ENCODE data around the gene SOAT1.
"Not testable (repeated sequence)": the region's sequence is repeated elsewhere in the genome, so short reads cannot be mapped to it uniquely, and the experiment has no call there.

SOAT1 gene

DNA sequence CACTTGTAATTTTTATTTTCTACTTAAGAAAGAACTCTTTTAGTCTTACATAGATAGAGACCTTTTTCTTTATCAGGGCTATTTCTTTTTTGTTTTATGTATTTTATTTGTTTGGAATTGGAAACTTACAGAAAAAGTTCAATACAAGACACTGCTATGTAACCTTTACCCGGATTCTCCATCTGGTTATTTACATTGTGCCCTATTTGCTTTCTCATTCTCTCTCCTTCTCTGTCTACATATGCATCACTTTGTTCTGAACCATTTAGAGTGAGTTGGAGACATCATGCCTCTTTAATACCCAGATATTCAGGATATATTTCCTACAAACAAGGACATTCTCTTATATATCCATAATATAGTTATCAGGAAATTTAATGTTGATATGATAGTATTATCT lies 90.4 kb downstream of the SOAT1 start:
- POLR2A ChIA-PET = no interaction called here
- CTCF ChIA-PET = interaction anchor here (0.9 kb wide), 1 partner anchor 14 kb away, joined by 3 read pairs; no protein-coding TSS in a partner anchor
- TF ChIP-seq HDGF (IDR thresholded peaks at IDR 0.05; ENCODE audit: borderline replicate concordance) (no peak), L3MBTL2 (conservative IDR thresholded peaks at IDR 0.05) (no peak), SP1 (IDR thresholded peaks at IDR 0.05) (no peak), ELF4 (IDR thresholded peaks at IDR 0.05) (no peak), TARDBP (IDR thresholded peaks at IDR 0.05) (no peak), LEF1 (IDR thresholded peaks at IDR 0.05; ENCODE audit: borderline replicate concordance) (no peak), NFRKB (IDR thresholded peaks at IDR 0.05) (no peak), ZNF384 (IDR thresholded peaks at IDR 0.05) (no peak), FOXA1 (IDR thresholded peaks at IDR 0.05) (no peak), SUZ12 (IDR thresholded peaks at IDR 0.05) (no peak), FOXK2 (IDR thresholded peaks at IDR 0.05) (no peak), FOXM1 (IDR thresholded peaks at IDR 0.05; ENCODE audit: borderline replicate concordance) (no peak), BHLHE40 (IDR thresholded peaks at IDR 0.05; ENCODE audit: borderline replicate concordance) (no peak)
- TF ChIP-seq, protein P1, sequence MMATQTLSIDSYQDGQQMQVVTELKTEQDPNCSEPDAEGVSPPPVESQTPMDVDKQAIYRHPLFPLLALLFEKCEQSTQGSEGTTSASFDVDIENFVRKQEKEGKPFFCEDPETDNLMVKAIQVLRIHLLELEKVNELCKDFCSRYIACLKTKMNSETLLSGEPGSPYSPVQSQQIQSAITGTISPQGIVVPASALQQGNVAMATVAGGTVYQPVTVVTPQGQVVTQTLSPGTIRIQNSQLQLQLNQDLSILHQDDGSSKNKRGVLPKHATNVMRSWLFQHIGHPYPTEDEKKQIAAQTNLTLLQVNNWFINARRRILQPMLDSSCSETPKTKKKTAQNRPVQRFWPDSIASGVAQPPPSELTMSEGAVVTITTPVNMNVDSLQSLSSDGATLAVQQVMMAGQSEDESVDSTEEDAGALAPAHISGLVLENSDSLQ (IDR thresholded peaks at IDR 0.05) = no peak
- no peak for DNase-seq (ENCODE audit: extremely low spot score)

DNA sequence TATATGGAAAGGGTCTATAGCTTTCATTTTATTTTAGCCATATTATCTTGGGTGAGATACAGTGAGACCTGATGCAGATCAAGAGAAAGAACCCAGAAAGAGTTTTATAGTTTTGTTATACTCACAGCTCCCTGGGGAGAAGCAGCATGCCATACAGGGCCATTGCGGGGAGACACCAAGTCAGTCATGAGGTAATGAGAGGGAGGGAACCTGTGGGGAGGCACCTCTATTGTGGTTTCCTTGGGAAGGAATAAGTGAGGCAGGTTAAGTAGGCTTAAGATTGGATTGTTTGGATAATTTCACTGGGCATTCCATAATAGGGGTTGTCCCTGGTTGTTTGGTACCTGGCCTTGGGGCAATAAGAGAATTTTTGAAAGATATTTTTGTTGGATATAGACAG lies 91.9 kb downstream of the SOAT1 start:
- TF ChIP-seq CTBP1 (IDR thresholded peaks at IDR 0.05; ENCODE audit: borderline replicate concordance) = no peak
- no peak for TF ChIP-seq FOXK2 (IDR thresholded peaks at IDR 0.05)
- TF ChIP-seq L3MBTL2 (conservative IDR thresholded peaks at IDR 0.05) = no peak
- no peak for TF ChIP-seq ZNF384 (IDR thresholded peaks at IDR 0.05)
- no peak for TF ChIP-seq LEF1 (IDR thresholded peaks at IDR 0.05; ENCODE audit: borderline replicate concordance)
- no peak for TF ChIP-seq ELF4 (IDR thresholded peaks at IDR 0.05)
- TF ChIP-seq FOXA1 (IDR thresholded peaks at IDR 0.05) = no peak
- TF ChIP-seq BHLHE40 (IDR thresholded peaks at IDR 0.05; ENCODE audit: borderline replicate concordance) = no peak
- TF ChIP-seq TARDBP (IDR thresholded peaks at IDR 0.05) = no peak
- TF ChIP-seq SUZ12 (IDR thresholded peaks at IDR 0.05) = no peak
- no peak for TF ChIP-seq FOXM1 (IDR thresholded peaks at IDR 0.05; ENCODE audit: borderline replicate concordance)
- no peak for TF ChIP-seq ARNT (IDR thresholded peaks at IDR 0.05)
- no peak for TF ChIP-seq NFRKB (IDR thresholded peaks at IDR 0.05)
- TF ChIP-seq, protein P1 (IDR thresholded peaks at IDR 0.05) = no peak
- no peak for TF ChIP-seq SP1 (IDR thresholded peaks at IDR 0.05)
- TF ChIP-seq HDGF (IDR thresholded peaks at IDR 0.05; ENCODE audit: borderline replicate concordance) = no peak
- POLR2A ChIA-PET = no interaction called here
- CTCF ChIA-PET = no interaction called here
- no peak for DNase-seq (ENCODE audit: extremely low spot score)

DNA sequence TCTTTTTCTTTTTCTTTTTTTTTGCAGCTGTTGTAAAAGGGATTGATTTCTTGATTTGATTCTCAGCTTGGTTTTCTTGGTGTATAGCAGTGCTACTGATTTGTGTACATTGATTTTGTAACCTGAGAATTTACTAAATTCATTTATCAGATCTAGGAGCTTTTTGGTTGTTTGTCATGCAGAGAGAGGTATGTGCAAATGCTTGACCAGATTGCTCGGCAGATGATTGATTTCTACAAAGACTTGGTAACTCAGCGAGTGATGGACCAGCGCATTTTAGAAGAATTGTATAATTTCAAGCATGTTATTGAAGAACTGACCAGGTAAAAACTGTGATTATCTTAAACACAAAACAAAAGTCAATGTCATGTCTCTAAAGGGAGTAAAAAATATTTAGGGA lies 100.1 kb downstream of the SOAT1 start:
- ChIA-PET CTCF (no interaction called here), POLR2A (no interaction called here)
- no peak for DNase-seq (ENCODE audit: extremely low spot score)

DNA sequence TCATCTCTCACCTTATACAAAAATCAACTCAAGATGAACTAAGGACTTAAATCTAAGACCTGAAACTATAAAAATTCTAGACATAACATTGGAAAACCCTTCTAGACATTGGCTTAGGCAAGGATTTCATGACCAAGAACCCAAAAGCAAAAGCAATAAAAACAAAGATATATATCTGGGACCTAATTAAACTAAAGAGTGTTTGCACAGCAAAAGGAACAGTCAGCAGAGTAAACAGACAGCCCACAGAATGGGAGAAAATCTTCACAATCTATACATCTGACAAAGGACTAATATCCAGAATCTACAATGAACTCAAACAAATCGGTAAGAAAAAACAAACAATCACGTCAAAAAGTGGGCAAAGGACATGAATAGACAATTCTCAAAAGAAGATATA lies 105.8 kb downstream of the SOAT1 start:
- POLR2A ChIA-PET, CTCF ChIA-PET: not testable (repeated sequence)

More for the DNA sequence above, 100.1 kb downstream of the SOAT1 start:
- TF ChIP-seq CTBP1 (IDR thresholded peaks at IDR 0.05; ENCODE audit: borderline replicate concordance) (no peak), TARDBP (IDR thresholded peaks at IDR 0.05) (no peak), BHLHE40 (IDR thresholded peaks at IDR 0.05; ENCODE audit: borderline replicate concordance) (no peak), SP1 (IDR thresholded peaks at IDR 0.05) (no peak), ZNF384 (IDR thresholded peaks at IDR 0.05) (no peak), FOXA1 (IDR thresholded peaks at IDR 0.05) (no peak), FOXM1 (IDR thresholded peaks at IDR 0.05; ENCODE audit: borderline replicate concordance) (no peak)
- TF ChIP-seq, protein P1 (IDR thresholded peaks at IDR 0.05) = no peak

More for the DNA sequence above, 105.8 kb downstream of the SOAT1 start:
- not testable (repeated sequence) for DNase-seq (ENCODE audit: extremely low spot score)

Measured in HEK293T (cell line).